H1 (cell line): Measurements from ENCODE around the gene ARHGEF10L. TPM values are rescaled to one million over a fixed set of nuclear protein-coding genes. Genes with fewer than 3 reads are reported as not detected.

Experiments used
- CTCF ChIA-PET: fragments of 300-600 bp; sonication (Branson Sonifier 250); formaldehyde crosslinking; loops from one replicate; lab custom pipeline; 2021; ENCODE audit not compliant: partially characterized antibody; lab: Charles Lee
- POLR2A ChIA-PET: fragments of 300-600 bp; sonication (Branson Sonifier 250); formaldehyde crosslinking; loops from one replicate; lab custom pipeline; 2021; ENCODE audit warnings: inconsistent platforms; ENCODE audit not compliant: partially characterized antibody; lab: Charles Lee
- DNase-seq, 2 experiments: peaks; one replicate each; pipeline versions ENCODE4 v3.0.0 to v3.0.0-alpha.2; 2010 to 2022; ENCODE audit warnings: low spot score in 2 of 2, low read depth in 1 of 2, mixed read lengths in 1 of 2
- FAIRE-seq: peaks from 2 replicates; lab custom pipeline; 2011; peaks lifted over from hg19 to GRCh38; lab: Jason Lieb, UNC
- H2AFZ ChIP-seq: 2 replicates; pipeline ENCODE4 v1.8.1; 2012; ENCODE audit warnings: low read length, inconsistent platforms
- H2AK5ac ChIP-seq: 2 replicates; pipeline ENCODE4 v1.6.1; 2013; ENCODE audit warnings: low read depth, low read length
- H2BK120ac ChIP-seq: replicated peaks from 2 replicates; pipeline ENCODE3; 2013; ENCODE audit warnings: low read depth, low read length, inconsistent platforms
- H2BK12ac ChIP-seq: 2 replicates; pipeline ENCODE4 v1.6.1; 2013; ENCODE audit warnings: low read depth, low read length
- H2BK15ac ChIP-seq: 2 replicates; pipeline ENCODE4 v1.6.1; 2013; ENCODE audit warnings: low read length
- H2BK20ac ChIP-seq: 2 replicates; pipeline ENCODE4 v1.6.1; 2013; ENCODE audit warnings: low read length
- H2BK5ac ChIP-seq: 2 replicates; pipeline ENCODE4 v1.6.1; 2013; ENCODE audit warnings: low read depth, low read length
- H3K14ac ChIP-seq: 2 replicates; pipeline ENCODE4 v1.6.1; 2013; ENCODE audit warnings: inconsistent platforms; ENCODE audit not compliant: insufficient read length
- H3K18ac ChIP-seq: 2 replicates; pipeline ENCODE4 v1.6.1; 2013; ENCODE audit warnings: low read length; ENCODE audit errors: extremely low read depth
- H3K23ac ChIP-seq: 2 replicates; pipeline ENCODE4 v1.6.1; 2013; ENCODE audit warnings: inconsistent platforms; ENCODE audit not compliant: insufficient read length
- H3K23me2 ChIP-seq: 2 replicates; pipeline ENCODE4 v1.6.1; 2013; ENCODE audit warnings: low read depth, low read length
- H3K27ac ChIP-seq: 2 replicates; pipeline ENCODE4 v1.6.1; 2011; ENCODE audit warnings: low read depth, low read length, inconsistent platforms
- H3K27me3 ChIP-seq, 4 experiments: replicated peaks in 1 of 4; 1 replicate in 1 of 4; 2 replicates in 3 of 4; pipeline versions ENCODE4 v1.6.1 to v1.8.1; 2011 to 2013; ENCODE audit warnings: low read length in 3 of 4, mild to moderate bottlenecking in 3 of 4, inconsistent platforms in 2 of 4, mixed read lengths in 2 of 4, moderate library complexity in 1 of 4; ENCODE audit not compliant: control insufficient read depth in 3 of 4, insufficient read depth in 3 of 4; ENCODE audit errors: extremely low read depth in 1 of 4
- H3K36me3 ChIP-seq, 4 experiments: 2 replicates each; pipeline versions ENCODE4 v1.6.1 to v1.8.1; 2011 to 2013; ENCODE audit warnings: mild to moderate bottlenecking in 4 of 4, low read length in 3 of 4, moderate library complexity in 2 of 4, control low read depth in 1 of 4, inconsistent platforms in 1 of 4; ENCODE audit not compliant: insufficient read depth in 4 of 4, control insufficient read depth in 2 of 4
- H3K4ac ChIP-seq: replicated peaks from 2 replicates; pipeline ENCODE3; 2013; ENCODE audit warnings: low read length, low read depth, mixed read lengths, inconsistent platforms; ENCODE audit not compliant: insufficient read length
- H3K4me1 ChIP-seq, 4 experiments: replicated peaks in 1 of 4; 1 replicate in 1 of 4; 2 replicates in 3 of 4; pipeline versions ENCODE4 v1.6.1 to v1.8.1; 2011 to 2013; ENCODE audit warnings: low read length in 3 of 4, inconsistent platforms in 2 of 4, mixed read lengths in 1 of 4; ENCODE audit not compliant: insufficient read depth in 4 of 4, control insufficient read depth in 3 of 4
- H3K4me2 ChIP-seq, 2 experiments: 2 replicates each; pipeline versions ENCODE4 v1.6.1 to v1.8.1; 2011 to 2013; ENCODE audit warnings: low read depth in 2 of 2, low read length in 2 of 2, control low read depth in 1 of 2, inconsistent platforms in 1 of 2, mild to moderate bottlenecking in 1 of 2; ENCODE audit not compliant: insufficient read depth in 1 of 2
- H3K4me3 ChIP-seq, 4 experiments: fragments of 200-600, 300-600 bp in 1 of 4; sonication (generic), shearing (Covaris generic), sonication (Bioruptor Twin) in 1 of 4; 2 replicates each; pipeline versions ENCODE4 v1.5.1 to v1.8.1; 2011 to 2016; ENCODE audit warnings: low read length in 4 of 4, low read depth in 3 of 4, control low read depth in 2 of 4, inconsistent platforms in 2 of 4, mild to moderate bottlenecking in 2 of 4, mixed read lengths in 1 of 4, moderate library complexity in 1 of 4; ENCODE audit not compliant: insufficient read depth in 2 of 4; ENCODE audit errors: extremely low read depth in 1 of 4
- H3K56ac ChIP-seq: replicated peaks from 2 replicates; pipeline ENCODE3; 2013; ENCODE audit warnings: low read depth, mild to moderate bottlenecking, mixed read lengths, low read length, inconsistent platforms; ENCODE audit not compliant: insufficient read length
- H3K79me1 ChIP-seq: 2 replicates; pipeline ENCODE4 v1.6.1; 2013; ENCODE audit warnings: low read depth, low read length, control low read depth
- H3K79me2 ChIP-seq, 2 experiments: 2 replicates each; pipeline versions ENCODE4 v1.6.1 to v1.8.1; 2012 to 2013; ENCODE audit warnings: low read length in 2 of 2, mild to moderate bottlenecking in 2 of 2, inconsistent platforms in 1 of 2; ENCODE audit not compliant: insufficient read depth in 2 of 2, control insufficient read depth in 1 of 2
- H3K9ac ChIP-seq, 4 experiments: replicated peaks in 1 of 4; 1 replicate in 1 of 4; 2 replicates in 3 of 4; pipeline versions ENCODE4 v1.6.1 to v1.8.1; 2011 to 2013; ENCODE audit warnings: low read depth in 3 of 4, low read length in 3 of 4, control low read depth in 2 of 4, mild to moderate bottlenecking in 2 of 4, moderate library complexity in 2 of 4, inconsistent platforms in 1 of 4; ENCODE audit errors: extremely low read depth in 1 of 4
- H3K9me3 ChIP-seq, 2 experiments: 2 replicates each; pipeline versions ENCODE4 v1.6.1 to v1.8.1; 2012 to 2013; ENCODE audit warnings: mild to moderate bottlenecking in 2 of 2, moderate library complexity in 2 of 2, control low read depth in 1 of 2, inconsistent platforms in 1 of 2, low read depth in 1 of 2, low read length in 1 of 2, mixed read lengths in 1 of 2; ENCODE audit not compliant: insufficient read depth in 2 of 2
- H4K20me1 ChIP-seq, 2 experiments: replicated peaks in 1 of 2; 2 replicates each; pipeline versions ENCODE3 to v1.8.1; 2011 to 2013; ENCODE audit warnings: inconsistent platforms in 2 of 2, low read length in 2 of 2, mild to moderate bottlenecking in 1 of 2; ENCODE audit not compliant: insufficient read depth in 2 of 2, control insufficient read depth in 1 of 2
- H4K5ac ChIP-seq: 2 replicates; pipeline ENCODE4 v1.6.1; 2013; ENCODE audit warnings: low read length, low read depth, mixed read lengths, inconsistent platforms; ENCODE audit not compliant: insufficient read length
- H4K8ac ChIP-seq: 2 replicates; pipeline ENCODE4 v1.8.0; 2013; ENCODE audit warnings: mild to moderate bottlenecking, moderate library complexity, low read length, inconsistent platforms; ENCODE audit not compliant: insufficient read depth; ENCODE audit errors: extremely low read depth
- H4K91ac ChIP-seq: replicated peaks from 2 replicates; pipeline ENCODE3; 2013; ENCODE audit warnings: low read length, mixed read lengths, inconsistent platforms; ENCODE audit not compliant: insufficient read length
- CBX5 ChIP-seq: fragments of 300-800, 300-1000 bp; sonication (generic); IDR thresholded peaks from 2 replicates; pipeline ENCODE4 v1.7.1; 2016; ENCODE audit warnings: antibody characterized with exemption, low read length, low read depth
- CEBPB ChIP-seq: IDR thresholded peaks from 2 replicates; pipeline ENCODE4 v1.6.1; 2012; ENCODE audit warnings: low read depth, low read length
- EZH2 ChIP-seq: fragments of 200-600 bp; sonication (generic); IDR thresholded peaks from 2 replicates; pipeline ENCODE4 v1.7.1; 2012; ENCODE audit warnings: low read depth, mild to moderate bottlenecking, moderate library complexity, low read length, inconsistent platforms; ENCODE audit not compliant: severe bottlenecking
- MAX ChIP-seq: IDR thresholded peaks from 2 replicates; pipeline ENCODE4 v1.6.1; 2012; ENCODE audit warnings: inconsistent platforms
- POLR2A ChIP-seq, 2 experiments: IDR thresholded peaks; 1 replicate in 1 of 2; 2 replicates in 1 of 2; pipeline ENCODE4 v1.6.1; 2011; ENCODE audit warnings: low read depth in 2 of 2, low read length in 2 of 2, mild to moderate bottlenecking in 2 of 2; ENCODE audit errors: control extremely low read depth in 1 of 2
- POU5F1 ChIP-seq: IDR thresholded peaks from 2 replicates; pipeline ENCODE4 v1.6.1; 2011; ENCODE audit warnings: low read depth, mild to moderate bottlenecking, low read length, moderate library complexity
- RNF2 ChIP-seq: fragments of 200-900, 300-1000 bp; sonication (generic); IDR thresholded peaks from 2 replicates; pipeline ENCODE4 v1.7.1; 2016; ENCODE audit warnings: borderline replicate concordance, low read depth, mild to moderate bottlenecking, antibody characterized with exemption, low read length; ENCODE audit not compliant: poor library complexity, severe bottlenecking; ENCODE audit errors: missing control alignments
- RXRA ChIP-seq: IDR thresholded peaks from 2 replicates; pipeline ENCODE4 v1.6.1; 2011; ENCODE audit warnings: low read depth, mild to moderate bottlenecking, low read length, moderate library complexity; ENCODE audit not compliant: insufficient read depth
- SP1 ChIP-seq: IDR thresholded peaks from 2 replicates; pipeline ENCODE4 v1.6.1; 2011; ENCODE audit warnings: low read depth, low read length
- TAF7 ChIP-seq: optimal IDR thresholded peaks from 2 replicates; pipeline ENCODE3; 2011; ENCODE audit warnings: low read depth, mild to moderate bottlenecking, inconsistent platforms, low read length, moderate library complexity, borderline replicate concordance
- WGBS, 2 experiments: shearing (Covaris generic) in 1 of 2; methylation state at CpG; one replicate each; pipeline versions ENCODE4 v1.1.6 to v1.1.7; 2013 to 2015; ENCODE audit warnings: low lambda C conversion rate in 2 of 2, mixed read lengths in 2 of 2, inconsistent platforms in 1 of 2, low coverage in 1 of 2, missing lambda C conversion rate in 1 of 2; ENCODE audit not compliant: insufficient replicate concordance in 2 of 2, insufficient coverage in 1 of 2, insufficient read length in 1 of 2; ENCODE audit errors: extremely low coverage in 1 of 2, missing lambda C conversion rate in 1 of 2; 5-methylcytosine and 5-hydroxymethylcytosine counted together
- polyA plus RNA-seq, 7 experiments: library from polyadenylated mRNA; depleted of rRNA in 3 of 7; stranded (reverse) in 5 of 7; unstranded in 2 of 7; fragments of >200 nt in 5 of 7; fragments of 200-250 nt in 2 of 7; gene quantifications; 1 replicate in 5 of 7; 2 replicates in 1 of 7; 4 replicates in 1 of 7; pipeline versions ENCODE4 v1.2.1 to v1.2.3, GENCODE V29; 2011 to 2013; ENCODE audit warnings: missing spikeins in 2 of 7, mixed read lengths in 2 of 7
- total RNA-seq: library from RNA; stranded (reverse); fragmentation: NEBNext Ultra II Directional; extraction: Animal tissue kit (Norgen Biotek cat#: 25700); gene quantifications from 2 replicates; pipeline ENCODE4 v1.2.1, GENCODE V29; 2021

ARHGEF10L gene
- total and polyA plus RNA-seq, 2 of the 8 experiments (the other 6 are each of a cell fraction or from before 2014, with no cell fraction given), result 33.6 to 39.6 TPM

DNA sequence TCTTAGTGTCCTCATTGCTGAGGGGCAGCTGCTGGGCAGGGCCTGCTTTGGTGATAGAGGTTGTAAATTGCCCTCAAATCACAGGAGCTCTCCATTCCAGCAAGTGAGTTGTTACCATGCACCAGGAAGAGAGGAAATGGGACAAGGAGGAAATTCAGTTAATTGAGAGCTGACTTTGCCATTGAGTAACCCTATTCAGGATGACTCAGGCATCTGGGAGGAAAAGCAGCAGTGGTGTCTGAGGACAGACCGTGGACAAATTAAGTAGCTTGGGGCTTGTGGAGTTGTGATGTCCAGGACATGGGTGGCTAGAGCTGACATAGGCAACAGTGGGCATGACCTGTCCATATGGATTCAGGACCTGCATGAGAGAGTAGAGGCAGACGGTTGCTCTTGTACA, 5.9 kb downstream of the ARHGEF10L start:
- Histone ChIP-seq H3K27ac (peak overlapping the region; percentile 6; the same call in 1 of the 2 replicates), H3K18ac (peak overlapping the region; percentile 95), H3K9me3 (no peaks in the 10 kb centered on the region), H3K4me2 (0 out of 4 replicates have a peak overlapping the region, but pooled peaks of 1 of the 2 experiments have one; percentile 24), H2BK20ac (peak overlapping the region; percentile 82), H3K4ac (peak overlapping the region; percentile 28), H3K79me1 (peaks cover 18% of the 10 kb centered on the region), H3K36me3 (no peaks in the 10 kb centered on the region), H3K4me3 (no peak overlapping the region), H4K8ac (peak overlapping the region; percentile 62), H3K23ac (no peak overlapping the region), H4K20me1 (no peaks in the 10 kb centered on the region), H3K56ac (no peak overlapping the region), H3K4me1 (peaks cover 24 to 44% (median 32%) of the 10 kb centered on the region in 4 experiments), H2AFZ (no peak overlapping the region), H3K14ac (no peak overlapping the region), H3K79me2 (peaks cover 18 to 74% of the 10 kb centered on the region in 2 experiments), H3K27me3 (no peaks in the 10 kb centered on the region), H2BK15ac (peak overlapping the region; percentile 10; the same call in 1 of the 2 replicates), H2BK120ac (peak overlapping the region; percentile 52), H3K23me2 (peaks cover 2% of the 10 kb centered on the region; the same call in 1 of the 2 replicates), H2BK12ac (peak overlapping the region; percentile 91; the same call in 1 of the 2 replicates), H4K5ac (no peak overlapping the region), H2BK5ac (peak overlapping the region; percentile 87), H3K9ac (no peak overlapping the region), H2AK5ac (peak overlapping the region; percentile 91; the same call in 1 of the 2 replicates), H4K91ac (peak overlapping the region; percentile 61)
- TF ChIP-seq CBX5 (no peak), POLR2A (IDR thresholded peaks at IDR 0.05; ENCODE audit: control extremely low read depth in 1 of 2, low read depth in 2 of 2, low read length in 2 of 2) (no peak), SP1 (no peak), RNF2 (no peak), EZH2 (no peak), CEBPB (no peak), MAX (no peak), POU5F1 (no peak), TAF7 (no peak), RXRA (no peak)
- 93% methylated on average over 2 of the region's 2 CpGs; no CpG with 5 or more reads in 1 of the 2 experiments for WGBS, 2 experiments
- FAIRE-seq (no peak), DNase-seq (no peak)
- ChIA-PET POLR2A (interaction anchor here (1.0 to 1.3 kb wide), 5 partner anchors 9 to 41 kb away, joined by 3 to 4 read pairs (median 3); no protein-coding TSS in a partner anchor), CTCF (interaction anchor here (1.1 to 86.2 kb wide), 5 partner anchors 8 to 62 kb away, joined by 3 to 1640 read pairs (median 28); no protein-coding TSS in a partner anchor)
